ENCODE results near the gene STYK1.

STYK1 gene

DNA sequence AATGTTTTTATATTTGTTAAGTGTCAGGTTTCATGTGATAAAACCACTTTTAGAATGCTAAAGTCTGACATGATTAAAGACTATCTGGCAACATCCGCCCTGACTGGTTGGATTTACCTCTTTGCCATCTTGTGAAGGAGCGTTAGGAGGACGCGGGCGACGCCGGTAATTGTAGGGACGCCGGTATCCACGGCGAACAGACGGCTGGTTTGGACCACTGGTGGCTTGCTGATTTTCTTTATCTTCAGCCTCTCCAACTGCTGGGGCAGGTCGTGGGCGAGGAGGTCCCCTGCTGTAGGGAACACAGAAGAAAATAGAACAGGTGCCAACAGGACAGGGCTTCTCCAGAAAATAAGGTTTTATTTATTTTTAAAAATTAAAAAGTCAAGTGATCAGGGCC lies 28.0 kb upstream of the STYK1 start:
- peaks cover 0 to 100% (median 14%) of the 10 kb centered on the region in 11 experiments; a peak in 15 of 22 replicates for H4K20me1 ChIP-seq
- H3K27ac ChIP-seq: no peak overlapping the region
- H3K9me3 ChIP-seq (replicated peaks in 1 of 11): no peaks in the 10 kb centered on the region
- no peak overlapping the region for H3K4me3 ChIP-seq
- peaks cover 0 to 8% (median 0%) of the 10 kb centered on the region in 10 experiments; a peak in 1 of 20 replicates for H3K4me1 ChIP-seq
- TF ChIP-seq Cebpa-rat (IDR thresholded peaks at IDR 0.05): no peak
- H3K36me3 ChIP-seq: peaks cover 96 to 100% (median 99%) of the 10 kb centered on the region in 11 experiments
- H3K9ac ChIP-seq: no peak overlapping the region
- H3K27me3 ChIP-seq: no peaks in the 10 kb centered on the region
- no peak overlapping the region for H3K4me2 ChIP-seq

DNA sequence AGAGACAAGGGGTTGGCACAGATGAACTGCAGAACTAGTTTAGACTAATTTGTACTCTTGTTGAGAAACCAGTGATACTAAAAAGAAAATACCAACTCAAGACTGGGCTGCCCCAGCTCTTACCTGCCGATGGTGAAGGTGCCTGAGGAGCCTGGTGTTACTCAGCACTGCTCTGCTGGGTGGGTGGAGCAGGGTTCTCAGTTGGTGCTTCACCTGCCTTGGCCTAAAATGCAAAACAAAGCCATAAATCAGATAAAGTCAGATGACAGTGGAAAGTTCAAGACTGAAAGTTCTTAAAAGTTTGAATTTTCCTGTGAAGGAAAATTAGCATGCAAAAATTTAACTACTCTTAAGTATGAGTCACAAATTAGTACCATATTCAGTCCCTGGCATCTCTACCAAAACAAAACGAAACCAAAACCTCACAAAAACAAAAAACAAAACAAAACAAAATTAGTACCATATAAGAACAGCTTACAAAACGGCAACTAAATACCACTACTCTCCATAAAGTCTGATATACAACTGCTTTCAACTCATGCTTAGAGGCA lies 27.4 kb upstream of the STYK1 start:
- Histone ChIP-seq H3K9ac (no peak overlapping the region), H3K4me2 (no peak overlapping the region), H3K27me3 (no peaks in the 10 kb centered on the region), H3K27ac (no peak overlapping the region), H3K36me3 (peaks cover 94 to 100% (median 99%) of the 10 kb centered on the region in 11 experiments), H3K4me1 (peaks cover 0 to 8% (median 0%) of the 10 kb centered on the region in 10 experiments; a peak in 1 of 20 replicates), H4K20me1 (peaks cover 0 to 100% (median 14%) of the 10 kb centered on the region in 11 experiments; a peak in 15 of 22 replicates), H3K4me3 (no peak overlapping the region), H3K9me3 (replicated peaks in 1 of 11) (no peaks in the 10 kb centered on the region)
- TF ChIP-seq Cebpa-rat (IDR thresholded peaks at IDR 0.05): no peak

DNA sequence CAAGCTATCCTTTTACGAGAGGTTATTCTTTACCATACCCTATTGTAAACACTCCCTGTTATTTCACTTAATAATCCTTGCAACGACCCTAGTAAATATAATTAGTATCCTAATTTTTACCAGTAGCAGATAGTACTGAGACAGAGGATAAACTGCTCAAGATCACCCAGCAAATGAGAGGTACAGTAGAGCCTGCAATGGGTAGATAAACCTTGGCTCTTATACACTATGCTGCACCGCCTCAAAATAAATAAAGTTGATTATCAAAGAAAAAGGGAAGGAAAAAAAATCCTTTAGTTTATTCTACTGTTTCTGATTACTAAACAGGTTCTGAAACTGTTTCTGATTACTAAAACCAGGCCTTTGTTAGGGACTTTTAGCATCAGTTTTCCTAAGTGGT lies 26.7 kb upstream of the STYK1 start:
- Histone ChIP-seq H3K4me2 (no peak overlapping the region), H3K27me3 (no peaks in the 10 kb centered on the region), H4K20me1 (peaks cover 0 to 95% (median 14%) of the 10 kb centered on the region in 11 experiments; a peak in 15 of 22 replicates), H3K9ac (no peak overlapping the region), H3K36me3 (peaks cover 94 to 100% (median 99%) of the 10 kb centered on the region in 11 experiments), H3K4me3 (no peak overlapping the region), H3K9me3 (replicated peaks in 1 of 11) (no peaks in the 10 kb centered on the region), H3K27ac (no peak overlapping the region), H3K4me1 (peaks cover 0 to 8% (median 0%) of the 10 kb centered on the region in 10 experiments; a peak in 1 of 20 replicates)
- no peak for TF ChIP-seq Cebpa-rat (IDR thresholded peaks at IDR 0.05)

DNA sequence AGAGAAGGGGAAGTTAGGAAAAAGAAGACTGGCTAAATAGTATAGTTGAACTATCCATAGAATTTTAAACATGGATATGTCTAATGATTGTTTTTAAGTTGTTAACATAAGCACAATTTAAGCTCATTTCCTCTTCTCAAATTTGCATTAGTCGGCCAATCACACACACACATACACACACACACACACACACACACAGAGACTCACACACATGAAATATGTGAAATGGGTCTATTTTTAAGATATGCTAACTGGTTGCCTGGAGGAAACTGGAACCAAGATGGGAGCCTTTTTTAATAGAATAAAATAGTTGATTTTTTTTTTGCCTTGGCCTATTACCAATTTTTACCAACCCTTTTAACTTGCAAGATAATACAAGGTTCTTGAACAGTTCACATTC lies 24.0 kb upstream of the STYK1 start:
- H3K27ac ChIP-seq: no peak overlapping the region
- peaks cover 77 to 92% (median 83%) of the 10 kb centered on the region in 11 experiments for H3K36me3 ChIP-seq

DNA sequence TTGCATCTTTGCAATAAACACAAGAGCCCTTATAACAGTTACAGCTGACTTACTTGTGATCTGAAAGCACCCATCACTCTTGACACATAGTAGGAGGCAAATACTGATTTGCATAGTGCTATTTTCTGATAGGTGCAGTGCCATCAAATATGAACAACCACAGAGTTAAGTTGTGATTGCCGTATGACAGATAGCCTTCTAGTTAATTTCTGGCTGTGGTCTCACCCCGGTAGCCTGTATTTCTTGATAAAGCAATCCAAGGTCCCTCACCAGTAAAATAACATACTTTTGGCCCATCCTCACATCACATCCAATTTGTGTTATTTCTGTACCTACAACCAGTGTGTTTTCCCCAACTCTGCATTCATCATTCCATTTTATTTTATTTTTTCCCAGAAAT lies 23.3 kb upstream of the STYK1 start:
- no peak overlapping the region for H3K4me3 ChIP-seq
- no peak overlapping the region for H3K9ac ChIP-seq
- no peak overlapping the region for H3K27ac ChIP-seq
- H3K4me1 ChIP-seq: peaks cover 0 to 8% (median 0%) of the 10 kb centered on the region in 10 experiments; a peak in 1 of 20 replicates
- no peaks in the 10 kb centered on the region for H3K27me3 ChIP-seq
- no peaks in the 10 kb centered on the region for H3K9me3 ChIP-seq (replicated peaks in 1 of 11)
- H3K36me3 ChIP-seq: peaks cover 70 to 85% (median 76%) of the 10 kb centered on the region in 11 experiments
- no peak overlapping the region for H3K4me2 ChIP-seq
- TF ChIP-seq Cebpa-rat (IDR thresholded peaks at IDR 0.05): no peak
- peaks cover 0 to 61% (median 3%) of the 10 kb centered on the region in 11 experiments; a peak in 9 of 22 replicates for H4K20me1 ChIP-seq

More for the DNA sequence above, 24.0 kb upstream of the STYK1 start:
- no peaks in the 10 kb centered on the region for H3K9me3 ChIP-seq (replicated peaks in 1 of 11)
- H3K27me3 ChIP-seq: no peaks in the 10 kb centered on the region
- peaks cover 0 to 8% (median 0%) of the 10 kb centered on the region in 10 experiments; a peak in 1 of 20 replicates for H3K4me1 ChIP-seq
- H3K4me2 ChIP-seq: no peak overlapping the region
- no peak overlapping the region for H3K9ac ChIP-seq
- no peak for TF ChIP-seq Cebpa-rat (IDR thresholded peaks at IDR 0.05)
- no peak overlapping the region for H3K4me3 ChIP-seq
- H4K20me1 ChIP-seq: peaks cover 0 to 68% (median 3%) of the 10 kb centered on the region in 11 experiments; a peak in 9 of 22 replicates

DNA sequence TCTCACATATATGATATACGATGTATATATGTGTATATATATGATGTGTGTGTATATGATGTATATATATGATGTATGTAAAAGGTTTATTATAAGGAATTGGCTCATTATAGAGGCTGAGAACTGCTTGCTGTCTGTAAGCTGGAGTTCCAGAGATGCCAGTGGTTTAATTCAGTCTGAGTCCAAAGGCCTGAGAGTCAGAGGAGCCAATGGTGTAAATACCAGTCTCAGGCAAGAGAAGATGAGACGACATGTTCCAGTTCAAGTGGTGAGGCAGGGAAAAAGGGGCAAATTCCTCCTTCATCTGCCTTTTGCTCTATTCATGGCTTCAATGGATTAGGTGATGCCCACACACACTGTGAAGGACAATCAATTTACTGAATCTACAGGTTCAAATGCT lies 17.1 kb upstream of the STYK1 start:
- H3K4me3 ChIP-seq: no peak overlapping the region
- H3K27me3 ChIP-seq: no peaks in the 10 kb centered on the region
- H3K9me3 ChIP-seq (replicated peaks in 1 of 11): peaks cover 10 to 30% (median 23%) of the 10 kb centered on the region in 11 experiments
- peaks cover 12 to 22% (median 14%) of the 10 kb centered on the region in 11 experiments; a peak in 19 of 22 replicates for H3K36me3 ChIP-seq
- no peak for TF ChIP-seq Cebpa-rat (IDR thresholded peaks at IDR 0.05)
- no peak overlapping the region for H3K27ac ChIP-seq
- H4K20me1 ChIP-seq: peaks cover 0 to 6% (median 0%) of the 10 kb centered on the region in 11 experiments; a peak in 1 of 22 replicates
- no peak overlapping the region for H3K9ac ChIP-seq
- no peak overlapping the region for H3K4me2 ChIP-seq
- no peaks in the 10 kb centered on the region for H3K4me1 ChIP-seq

DNA sequence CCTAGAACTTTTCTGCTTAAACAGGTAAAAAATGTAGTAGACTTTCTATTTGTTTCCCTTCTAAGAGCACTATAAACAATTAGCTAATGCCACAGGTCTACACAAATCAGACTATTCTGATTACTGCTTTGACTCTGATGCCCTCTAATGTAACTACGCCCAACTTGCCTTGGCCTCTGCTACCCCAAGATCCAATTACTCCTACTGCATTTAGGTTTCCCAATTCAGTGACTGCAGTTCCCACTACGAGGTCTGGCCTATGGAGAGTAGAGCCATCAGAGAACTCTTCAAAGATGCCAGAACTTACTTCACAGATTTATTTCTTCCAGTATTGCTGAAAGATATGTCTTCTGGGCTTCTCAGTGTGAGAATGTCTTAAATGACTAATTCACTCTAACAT lies 15.3 kb upstream of the STYK1 start:
- no peak for TF ChIP-seq Cebpa-rat (IDR thresholded peaks at IDR 0.05)
- peaks cover 0 to 5% (median 0%) of the 10 kb centered on the region in 11 experiments; a peak in 2 of 22 replicates for H3K36me3 ChIP-seq
- H3K9ac ChIP-seq: no peak overlapping the region
- no peaks in the 10 kb centered on the region for H3K27me3 ChIP-seq
- no peak overlapping the region for H3K4me2 ChIP-seq
- no peak overlapping the region for H3K27ac ChIP-seq
- no peak overlapping the region for H3K4me3 ChIP-seq
- H3K4me1 ChIP-seq: no peaks in the 10 kb centered on the region
- H3K9me3 ChIP-seq (replicated peaks in 1 of 11): peaks cover 10 to 30% (median 23%) of the 10 kb centered on the region in 11 experiments
- H4K20me1 ChIP-seq: no peaks in the 10 kb centered on the region

DNA sequence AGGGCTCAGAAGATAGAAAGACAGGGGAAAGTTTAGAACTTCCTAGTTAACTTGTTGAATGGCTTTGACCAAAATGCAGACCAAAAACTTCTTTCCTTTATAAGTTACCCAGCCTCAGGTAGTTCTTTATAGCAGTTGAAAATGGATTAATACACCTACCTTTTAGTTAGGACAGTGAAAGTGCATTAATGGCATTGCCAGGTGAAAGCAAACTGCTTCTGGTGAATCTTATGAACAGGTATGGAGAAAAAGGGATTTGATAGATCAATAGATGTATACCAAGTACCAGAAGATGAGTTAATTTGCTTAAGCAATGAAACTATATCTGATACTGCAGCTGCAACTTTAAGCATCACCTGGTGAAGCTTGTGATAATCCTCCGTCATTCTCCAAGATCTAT lies 14.2 kb upstream of the STYK1 start:
- TF ChIP-seq Cebpa-rat (IDR thresholded peaks at IDR 0.05): no peak
- no peaks in the 10 kb centered on the region for H3K36me3 ChIP-seq

DNA sequence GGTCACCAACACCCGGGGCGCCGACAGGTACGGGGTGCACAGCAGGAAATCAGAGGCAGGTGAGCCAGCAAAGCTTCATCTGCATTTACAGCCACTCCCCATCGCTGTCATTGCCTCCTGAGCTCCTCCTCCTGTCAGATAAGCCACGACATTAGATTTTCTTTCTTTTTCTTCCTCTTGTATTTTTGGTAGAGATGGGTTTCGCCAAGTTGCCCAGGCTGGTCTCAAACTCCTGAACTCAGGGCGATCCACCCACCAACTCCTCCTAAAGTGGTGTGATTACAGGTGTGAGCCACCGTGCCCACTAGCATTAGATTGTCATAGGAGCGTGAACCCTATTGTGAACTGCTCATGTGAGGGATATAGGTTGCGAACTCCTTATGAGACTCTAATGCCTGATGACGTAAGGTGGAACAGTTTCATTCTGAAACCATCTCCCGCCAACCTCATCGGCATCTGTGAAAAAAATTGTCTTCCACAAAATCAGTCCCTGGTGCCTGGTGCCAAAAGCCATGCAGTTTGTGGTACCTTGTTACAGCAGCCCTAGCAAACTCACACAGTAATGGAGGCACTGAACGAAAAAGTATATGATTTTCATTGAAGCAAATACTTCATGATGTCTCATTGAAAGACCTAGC lies 1.5 kb downstream of the STYK1 start:
- TF ChIP-seq Cebpa-rat (IDR thresholded peaks at IDR 0.05): no peak
- Histone ChIP-seq H3K9ac (no peak overlapping the region), H4K20me1 (no peaks in the 10 kb centered on the region), H3K27me3 (peaks cover 0 to 16% (median 0%) of the 10 kb centered on the region in 11 experiments; a peak in 4 of 22 replicates), H3K27ac (no peak overlapping the region), H3K36me3 (no peaks in the 10 kb centered on the region), H3K9me3 (replicated peaks in 1 of 11) (peaks cover 0 to 4% (median 0%) of the 10 kb centered on the region in 11 experiments; a peak in 2 of 22 replicates), H3K4me2 (peak overlapping the region in 4 of 11 experiments; percentile 2 to 95 (median 76); a peak in 6 of 22 replicates), H3K4me1 (peaks cover 12 to 31% (median 26%) of the 10 kb centered on the region in 10 experiments), H3K4me3 (no peak overlapping the region)

More for the DNA sequence above, 14.2 kb upstream of the STYK1 start:
- Histone ChIP-seq H3K4me3 (no peak overlapping the region), H3K4me1 (no peaks in the 10 kb centered on the region), H3K27ac (no peak overlapping the region), H3K9ac (no peak overlapping the region), H3K27me3 (no peaks in the 10 kb centered on the region), H4K20me1 (no peaks in the 10 kb centered on the region), H3K4me2 (no peak overlapping the region), H3K9me3 (replicated peaks in 1 of 11) (peaks cover 10 to 30% (median 23%) of the 10 kb centered on the region in 11 experiments)

All from BLaER1 treated with 17β-estradiol and CSF1 and Interleukin-3, amounts not matched to agents 10 nM and 100 nM (cell line).